Left cardiac atrium (tissue), 4 donors: Measurements from ENCODE around the gene TARP. TPM values are rescaled to one million over a fixed set of nuclear protein-coding genes. Genes with fewer than 3 reads are reported as not detected.

Experiments
- ATAC-seq, 2 donors: fragments of 200-7000 bp; cut with Tn5 transposase; one replicate each; pipeline ENCODE4 v1.9.1; 2020; ENCODE audit warnings: mild to moderate bottlenecking in 2 of 2, moderate library complexity in 2 of 2
- DNase-seq: peaks from one replicate; pipeline ENCODE4 v3.0.0-alpha.2; 2020
- intact Hi-C, 2 donors: fragments of 100-400 bp; cut with DNase I; formaldehyde crosslinking; loops; one replicate each; pipeline versions ENCODE4 v1.14.1 to v1.15.1; 2022 to 2023
- total RNA-seq, 2 donors: library from RNA; stranded (reverse); fragmentation: NEBNext Ultra II Directional; extraction: Animal tissue kit (Norgen Biotek cat#: 25700); gene quantifications; one replicate each; pipeline ENCODE4 v1.2.1, GENCODE V29; 2021
- donor health status: DM: no; HTN: yes; CAD: no.
- donor health status: DM: no; HTN: yes; CAD: no; lungs with severe emphysema.
- donor health status: DM: yes; HTN: yes; CAD: no.
- donor health status: Dilated cardiomyopathy.

Gene TARP

DNA sequence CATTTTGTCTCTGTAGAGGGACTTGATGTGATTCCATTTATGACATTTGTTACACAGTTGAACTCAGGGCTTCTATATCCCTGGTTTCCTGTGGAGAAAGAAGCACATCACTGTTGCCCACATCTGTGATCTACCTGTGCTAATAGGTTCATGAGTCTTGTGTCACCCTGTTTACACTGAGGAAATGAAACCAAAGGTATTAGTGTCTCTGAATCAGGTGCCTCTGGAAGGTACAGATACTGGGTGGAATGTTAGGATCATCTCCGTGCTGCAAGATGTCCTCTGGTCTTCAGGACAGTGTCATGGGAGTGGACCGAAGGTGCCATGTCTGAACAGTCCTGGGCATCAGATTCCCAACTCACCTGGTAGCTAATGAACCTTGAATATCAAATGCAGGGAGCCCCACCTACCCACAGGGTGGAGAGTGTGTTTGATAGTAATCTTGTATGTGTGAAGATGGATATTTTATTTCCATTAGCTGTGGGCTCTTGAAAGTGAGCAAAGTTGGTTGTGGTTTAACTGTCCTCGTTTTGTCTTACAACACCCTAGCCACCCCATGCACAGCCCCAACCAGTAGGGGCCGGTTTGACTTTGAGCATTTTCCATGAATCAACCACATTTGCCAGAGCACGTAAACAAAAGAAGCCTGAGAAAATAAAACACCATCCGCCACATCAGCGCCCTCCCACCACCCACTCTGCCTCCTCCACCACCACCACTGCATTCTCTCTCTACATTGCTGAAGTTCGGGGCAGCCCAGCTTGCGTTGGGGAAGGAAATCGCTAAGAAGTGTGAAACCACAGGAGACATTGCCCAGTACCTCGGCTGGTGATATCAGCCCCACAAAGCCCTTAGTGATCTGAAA is 40.7 kb downstream of the TARP start:
- intact Hi-C loops: no loop called here
- ATAC-seq (peak; percentile 60 to 82), DNase-seq (no peak)

DNA sequence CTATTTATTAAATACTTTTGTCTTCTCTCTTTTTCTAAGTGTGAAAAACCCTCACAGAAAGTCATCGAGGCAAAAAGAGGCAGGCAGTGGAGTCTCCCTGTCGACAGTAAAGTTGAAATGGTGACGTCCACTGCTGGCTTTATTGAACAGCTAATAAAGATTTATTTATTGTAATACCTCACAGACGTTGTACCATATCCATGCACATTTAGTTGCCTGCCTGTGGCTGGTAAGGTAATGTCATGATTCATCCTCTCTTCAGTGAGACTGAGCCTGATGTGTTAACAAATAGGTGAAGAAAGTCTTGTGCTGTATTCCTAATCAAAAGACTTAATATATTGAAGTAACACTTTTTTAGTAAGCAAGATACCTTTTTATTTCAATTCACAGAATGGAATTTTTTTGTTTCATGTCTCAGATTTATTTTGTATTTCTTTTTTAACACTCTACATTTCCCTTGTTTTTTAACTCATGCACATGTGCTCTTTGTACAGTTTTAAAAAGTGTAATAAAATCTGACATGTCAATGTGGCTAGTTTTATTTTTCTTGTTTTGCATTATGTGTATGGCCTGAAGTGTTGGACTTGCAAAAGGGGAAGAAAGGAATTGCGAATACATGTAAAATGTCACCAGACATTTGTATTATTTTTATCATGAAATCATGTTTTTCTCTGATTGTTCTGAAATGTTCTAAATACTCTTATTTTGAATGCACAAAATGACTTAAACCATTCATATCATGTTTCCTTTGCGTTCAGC is 43.4 kb downstream of the TARP start:
- ATAC-seq: no peak
- no peak for DNase-seq
- intact Hi-C loops: no loop called here

DNA sequence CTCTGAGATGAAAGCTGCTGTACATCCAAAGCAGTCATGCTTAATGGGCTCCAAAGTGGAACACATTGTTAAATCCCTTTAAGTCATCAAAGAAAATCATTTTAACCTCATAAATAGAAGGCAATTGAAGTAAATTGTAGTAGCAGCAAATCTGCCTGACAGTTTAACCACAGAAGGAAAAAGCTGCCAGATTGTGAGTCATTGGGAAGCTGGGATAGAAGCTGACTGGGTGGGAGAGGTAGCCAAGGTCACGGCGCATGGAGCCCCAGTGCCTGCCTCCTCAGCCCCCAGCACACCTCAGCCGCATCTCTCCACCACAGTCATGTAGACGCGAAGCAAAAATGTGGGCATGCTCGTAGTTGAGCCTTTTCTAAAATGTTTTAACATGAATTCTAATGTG is 44.0 kb downstream of the TARP start:
- no peak for DNase-seq
- intact Hi-C loops: no loop called here
- no peak for ATAC-seq

DNA sequence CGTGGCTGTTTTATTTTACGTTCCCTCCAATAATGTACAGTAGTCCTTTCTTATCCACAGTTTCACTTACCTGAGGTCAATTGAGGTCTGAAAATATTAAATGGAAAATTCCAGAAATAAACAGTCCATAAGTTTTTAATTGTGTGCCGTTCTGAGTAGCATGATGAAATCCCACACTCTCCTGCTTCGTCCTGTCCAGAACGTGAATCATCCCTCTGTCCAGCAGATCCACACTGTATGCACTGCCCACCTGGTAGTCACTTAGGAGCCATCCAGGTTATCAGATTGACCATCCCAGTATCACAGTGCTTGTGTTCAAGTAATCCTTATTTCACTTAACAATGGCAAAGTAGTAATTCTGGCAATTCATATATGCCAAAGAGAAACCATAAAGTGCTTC is 49.0 kb downstream of the TARP start:
- DNase-seq (no peak), ATAC-seq (no peak)
- intact Hi-C loops: no loop called here

DNA sequence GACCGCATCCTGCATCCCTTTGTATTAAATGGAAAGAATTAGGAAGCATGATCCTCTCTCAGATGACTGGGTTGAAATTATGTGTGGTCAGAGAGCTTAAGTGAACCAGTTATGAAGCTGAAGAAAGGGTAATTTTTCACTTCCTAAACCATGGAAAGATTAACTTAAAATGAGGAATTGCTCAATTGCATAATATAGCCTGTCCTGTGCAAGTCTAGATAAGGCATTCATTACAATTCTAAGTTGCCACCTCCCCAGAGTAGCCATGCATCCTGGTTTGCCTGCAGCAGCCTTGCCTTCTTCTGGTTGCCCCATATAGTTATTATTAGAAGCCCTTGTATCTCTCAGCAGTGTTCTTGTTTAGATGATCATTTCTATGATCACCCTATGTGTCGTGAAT is 50.1 kb downstream of the TARP start:
- ATAC-seq (no peak), DNase-seq (no peak)
- intact Hi-C loops: loop anchor here (2.0 kb wide), 2 partner anchors 117 to 323 kb away; no protein-coding TSS in a partner anchor

DNA sequence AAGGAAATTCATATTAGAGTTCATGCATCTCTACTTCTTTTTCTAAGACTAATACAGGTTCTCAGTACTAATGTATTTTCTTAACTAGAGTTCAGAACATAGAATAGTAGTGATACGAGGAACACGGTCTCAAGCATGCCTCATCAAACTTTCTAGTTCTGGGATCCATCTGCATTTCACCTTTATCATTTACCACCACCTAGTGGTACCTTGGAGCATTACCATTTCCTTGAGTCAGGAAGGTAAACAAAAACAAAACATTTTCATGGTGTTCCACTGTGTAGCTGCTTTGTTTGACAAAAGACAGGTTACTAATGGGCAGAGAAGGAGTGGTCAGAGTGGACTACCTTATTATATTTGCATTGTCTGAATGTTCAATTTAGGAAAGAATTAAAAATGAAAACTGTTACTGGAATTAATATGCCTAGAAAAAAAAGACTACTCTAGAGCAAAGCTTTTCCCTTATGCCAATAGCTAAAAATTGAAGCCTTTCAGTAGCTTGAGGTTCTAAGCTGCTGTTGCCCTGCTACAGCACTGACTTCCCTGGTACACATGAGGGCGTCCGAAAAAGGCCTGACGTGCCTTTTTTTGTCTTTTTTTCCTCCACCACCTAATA is 50.8 kb downstream of the TARP start:
- DNase-seq (no peak), ATAC-seq (peak; percentile 80 to 84)
- intact Hi-C loops: loop anchor here (1.0 to 2.0 kb wide), 3 partner anchors 116 to 322 kb away; no protein-coding TSS in a partner anchor

DNA sequence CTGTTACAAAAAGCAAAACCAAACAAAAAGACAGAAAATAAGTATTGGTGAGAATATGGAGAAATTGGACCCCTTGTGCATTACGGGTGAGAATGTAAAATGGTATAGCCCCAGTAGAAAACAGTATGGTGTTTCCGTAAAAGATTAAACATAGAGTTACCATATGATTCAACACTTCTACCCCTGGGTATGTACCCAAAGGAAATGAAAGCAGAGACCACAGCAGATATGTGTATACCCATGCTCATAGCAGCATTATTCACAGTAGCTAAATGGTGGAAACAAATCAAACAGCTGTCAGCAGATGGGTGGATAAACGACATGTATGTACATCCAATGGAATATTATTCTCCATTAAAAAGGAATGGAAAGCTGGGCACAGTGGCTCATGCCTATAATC is 53.0 kb downstream of the TARP start:
- intact Hi-C loops: no loop called here
- ATAC-seq (no peak), DNase-seq (no peak)

DNA sequence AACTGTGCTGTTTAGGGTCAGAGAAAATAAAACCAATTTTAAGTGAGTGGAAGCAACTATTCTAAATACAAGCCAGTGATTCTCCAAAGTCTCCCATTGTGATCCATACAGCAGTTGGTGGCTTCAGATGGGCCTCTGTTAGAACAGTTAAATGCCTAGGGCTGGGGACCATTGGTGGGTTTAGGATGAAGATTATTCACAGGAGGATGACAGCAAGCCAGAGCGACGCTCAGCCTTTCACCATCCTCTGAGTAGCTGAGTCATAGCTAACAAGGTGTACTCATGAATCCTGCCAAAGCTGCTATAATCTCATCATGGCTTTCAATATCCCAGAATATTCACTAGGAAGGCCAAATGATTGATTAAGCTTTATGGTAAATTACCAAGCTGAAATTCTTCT is 55.8 kb downstream of the TARP start:
- intact Hi-C loops: no loop called here
- ATAC-seq (no peak), DNase-seq (no peak)

DNA sequence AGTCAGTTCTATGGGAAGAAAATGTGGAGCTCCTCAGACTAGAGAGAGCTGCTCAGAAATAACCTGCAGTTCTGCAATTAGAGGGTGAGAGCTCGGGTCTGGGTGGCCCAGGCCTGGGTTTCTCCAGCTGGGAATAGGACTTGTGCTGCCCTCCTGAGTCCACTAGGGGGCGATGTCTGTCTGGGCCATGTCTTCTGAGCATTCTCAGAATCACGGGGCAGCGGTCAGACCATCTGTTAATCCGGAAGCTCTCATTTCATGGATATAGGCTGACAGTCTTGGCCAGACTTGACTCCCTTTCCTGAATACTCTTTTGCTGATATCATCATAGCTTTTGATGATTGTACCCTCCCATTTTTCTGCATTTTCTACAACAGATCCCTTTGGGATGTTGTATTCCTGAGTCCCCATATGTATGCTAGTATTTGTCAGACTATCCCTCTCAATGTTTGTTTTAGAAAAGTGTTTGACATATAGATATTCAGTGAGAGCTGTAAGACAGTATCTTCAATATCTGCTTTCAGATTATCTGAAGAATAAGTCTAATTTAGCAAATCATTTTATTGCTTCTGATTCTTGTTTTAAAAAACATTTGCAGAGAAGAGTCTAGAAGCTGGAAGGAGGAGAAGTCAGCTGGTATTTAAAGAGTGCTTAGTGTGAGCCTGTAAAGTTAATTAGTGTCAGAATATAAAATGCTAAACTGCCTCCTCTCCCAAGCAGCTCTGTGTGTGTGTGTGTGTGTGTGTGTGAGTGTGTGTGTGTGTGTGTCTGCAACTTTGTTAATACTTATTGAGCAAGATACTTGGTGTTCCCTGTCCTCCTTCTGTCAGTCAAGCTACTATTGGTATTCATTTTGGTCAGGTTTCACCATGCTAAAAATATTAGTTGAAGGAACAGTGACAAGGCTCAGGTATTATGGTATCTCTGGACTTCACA is 57.4 kb downstream of the TARP start:
- intact Hi-C loops: loop anchor here in 1 of 2 donors (2.0 kb wide), 1 partner anchor 315 kb away; no protein-coding TSS in a partner anchor
- ATAC-seq: peak; percentile 88 to 91
- peak; percentile 78 for DNase-seq

DNA sequence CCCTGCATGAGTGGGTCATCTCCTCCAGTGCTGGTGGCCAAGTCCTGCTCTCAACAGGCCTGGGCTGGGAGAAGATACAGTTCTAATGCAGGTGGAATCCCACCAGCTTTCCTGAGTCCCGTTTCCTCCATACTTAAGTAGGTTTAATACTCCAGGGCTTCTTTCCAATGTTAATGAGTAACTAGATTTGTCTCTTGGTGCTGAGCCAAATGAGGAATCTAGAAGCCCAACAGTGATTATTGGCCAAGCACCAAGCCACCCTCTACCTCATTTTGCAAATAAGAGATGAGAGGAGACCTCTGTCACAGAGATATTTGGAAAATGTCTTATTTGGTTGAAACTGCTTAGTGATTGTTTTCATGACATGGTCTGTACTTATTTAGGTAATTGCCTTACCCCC is 58.3 kb downstream of the TARP start:
- ATAC-seq (no peak), DNase-seq (no peak)
- intact Hi-C loops: loop anchor here in 1 of 2 donors (2.0 kb wide), 1 partner anchor 314 kb away; no protein-coding TSS in a partner anchor

DNA sequence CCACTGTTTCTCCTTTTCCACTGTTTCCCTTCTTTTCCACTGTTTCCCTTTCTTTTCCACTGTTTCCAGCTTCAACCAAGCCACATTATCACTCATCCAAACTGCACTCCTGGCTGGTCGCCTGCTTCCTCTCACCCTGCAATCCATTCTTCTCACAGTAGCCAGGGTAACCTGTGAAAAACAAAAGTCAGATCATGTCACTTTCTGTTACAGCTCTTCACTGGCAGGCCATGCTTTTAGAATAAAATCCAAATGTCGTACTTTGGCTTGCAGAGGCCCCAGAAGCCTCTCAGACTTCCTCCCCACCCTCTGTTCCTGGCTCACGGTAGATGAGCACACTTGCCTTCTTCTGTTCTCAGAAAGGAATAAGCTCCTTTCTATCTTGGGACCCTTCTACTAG is 61.5 kb downstream of the TARP start:
- peak in 1 of 2 donors; percentile 44 for ATAC-seq
- intact Hi-C loops: no loop called here
- DNase-seq: no peak

DNA sequence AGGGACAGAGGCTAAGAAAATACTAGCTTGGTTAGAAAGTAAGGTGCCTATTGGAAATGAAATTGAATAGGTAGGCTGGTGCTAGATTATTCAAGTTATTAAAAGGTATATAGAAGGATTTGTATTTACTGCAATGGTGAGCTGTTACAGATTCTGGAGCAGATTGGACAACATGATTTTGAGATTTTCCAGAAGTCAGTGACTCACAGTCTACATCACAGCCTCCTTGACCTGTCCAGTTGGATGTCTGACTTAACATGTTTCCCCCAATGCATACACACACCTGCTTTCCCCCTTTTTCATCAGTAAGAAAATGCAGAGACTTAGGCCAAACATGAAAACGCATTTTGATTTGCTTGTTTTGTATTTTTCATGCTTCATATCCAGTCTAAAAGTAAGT is 62.0 kb downstream of the TARP start:
- DNase-seq: no peak
- peak in 1 of 2 donors; percentile 18 for ATAC-seq
- intact Hi-C loops: no loop called here

Other genes starting within 250 kb of the TARP start
- 10 to 100 TPM; 31.8 to 34.8 TPM for gene STARD3NL, start 95.4 kb downstream of the TARP start, total RNA-seq